Osteocyte (in vitro differentiated cells): Measurements from ENCODE around the gene NOD2. TPM values are rescaled to one million over a fixed set of nuclear protein-coding genes. Genes with fewer than 3 reads are reported as not detected.
A peak's percentile ranks its signal among the peaks of the same experiment; 100 is the strongest.

Experiments
- DNase-seq: peaks from one replicate; pipeline ENCODE4 v3.0.0; 2021; ENCODE audit warnings: mixed read lengths; ENCODE audit not compliant: unreplicated experiment; ENCODE audit errors: extremely low spot score
- H3K27ac Mint-ChIP-seq: one replicate; pipeline ENCODE4 v1.8.0; 2021; ENCODE audit warnings: mild to moderate bottlenecking, mixed read lengths; ENCODE audit not compliant: unreplicated experiment
- H3K27me3 Mint-ChIP-seq: one replicate; pipeline ENCODE4 v1.8.0; 2021; ENCODE audit warnings: mixed read lengths; ENCODE audit not compliant: unreplicated experiment
- H3K36me3 Mint-ChIP-seq: one replicate; pipeline ENCODE4 v1.8.0; 2021; ENCODE audit warnings: mixed read lengths; ENCODE audit not compliant: unreplicated experiment
- H3K4me1 Mint-ChIP-seq: one replicate; pipeline ENCODE4 v1.8.0; 2021; ENCODE audit warnings: mixed read lengths; ENCODE audit not compliant: unreplicated experiment
- H3K4me3 Mint-ChIP-seq: one replicate; pipeline ENCODE4 v1.8.0; 2021; ENCODE audit warnings: mild to moderate bottlenecking, moderate library complexity, mixed read lengths; ENCODE audit not compliant: unreplicated experiment
- H3K9me3 Mint-ChIP-seq: one replicate; pipeline ENCODE4 v1.8.0; 2021; ENCODE audit warnings: mixed read lengths; ENCODE audit not compliant: unreplicated experiment
- CTCF ChIP-seq: fragments of 200-600 bp; sonication (generic); IDR thresholded peaks from 2 replicates; pipeline ENCODE4 v1.5.0; 2021; ENCODE audit warnings: antibody characterized with exemption, mild to moderate bottlenecking, moderate library complexity
- total RNA-seq: library from RNA; stranded (reverse); gene quantifications from 2 replicates; pipeline ENCODE4 v1.2.1, GENCODE V29; 2021

Gene NOD2
- total RNA-seq, 1 donor from 2014 or later: not detected

DNA sequence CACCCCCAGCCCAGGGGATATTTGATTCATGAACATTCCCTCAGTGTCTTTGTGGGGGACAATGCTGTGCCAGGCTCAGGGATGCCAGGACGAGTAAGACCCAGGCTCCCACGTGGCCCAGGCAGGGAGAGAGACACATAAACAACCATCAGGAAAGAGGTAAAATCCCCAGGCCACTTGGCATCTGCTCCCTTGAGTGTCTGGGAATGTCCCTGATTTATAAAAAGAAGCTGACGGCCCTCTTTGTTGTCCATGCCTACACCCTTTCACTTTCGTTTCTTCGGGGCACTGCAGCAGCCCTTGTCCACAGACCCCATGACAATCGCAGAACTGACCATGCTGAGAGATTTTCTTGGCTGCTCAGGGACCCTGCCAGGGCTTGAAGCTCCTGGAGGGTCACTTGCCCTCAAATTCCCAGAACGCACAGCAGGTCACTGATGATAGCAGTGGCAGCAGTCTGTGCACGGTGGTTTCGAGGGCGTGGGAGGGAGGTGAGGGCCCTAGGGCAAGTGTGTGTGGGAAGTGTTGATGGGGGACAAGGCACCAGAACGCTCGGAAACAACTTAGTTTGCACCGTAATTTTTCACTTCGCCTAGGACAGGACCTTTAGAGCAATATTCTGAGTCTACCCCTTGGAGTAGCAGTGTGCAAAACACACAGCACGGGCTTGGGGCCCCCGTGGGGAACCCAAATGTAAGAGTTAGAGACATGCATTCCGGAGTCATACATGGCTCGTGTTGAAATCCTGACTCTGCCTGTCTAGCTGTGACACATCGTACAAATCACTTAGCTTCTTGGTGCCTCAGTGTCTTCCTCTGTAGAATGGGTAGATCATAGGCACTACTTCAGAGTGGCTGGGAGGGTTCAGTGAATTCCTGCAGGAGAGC lies 4.7 kb downstream of the NOD2 start:
- Mint-ChIP-seq H3K27me3 (peaks cover 17% of the 10 kb centered on the region), H3K4me3 (peak overlapping the region; percentile 58), H3K4me1 (peaks cover 15% of the 10 kb centered on the region), H3K36me3 (no peaks in the 10 kb centered on the region), H3K27ac (peak overlapping the region; percentile 74), H3K9me3 (no peaks in the 10 kb centered on the region)
- no peak for TF ChIP-seq CTCF
- DNase-seq: no peak

GRCh38 chr16:50699326-50700159 lies 6.1 kb downstream of the NOD2 start:
- Mint-ChIP-seq H3K36me3 (no peaks in the 10 kb centered on the region), H3K9me3 (peaks cover 8% of the 10 kb centered on the region), H3K27ac (no peak overlapping the region), H3K27me3 (peaks cover 11% of the 10 kb centered on the region), H3K4me3 (no peak overlapping the region), H3K4me1 (peaks cover 11% of the 10 kb centered on the region)
- TF ChIP-seq CTCF: no peak
- no peak for DNase-seq

DNA sequence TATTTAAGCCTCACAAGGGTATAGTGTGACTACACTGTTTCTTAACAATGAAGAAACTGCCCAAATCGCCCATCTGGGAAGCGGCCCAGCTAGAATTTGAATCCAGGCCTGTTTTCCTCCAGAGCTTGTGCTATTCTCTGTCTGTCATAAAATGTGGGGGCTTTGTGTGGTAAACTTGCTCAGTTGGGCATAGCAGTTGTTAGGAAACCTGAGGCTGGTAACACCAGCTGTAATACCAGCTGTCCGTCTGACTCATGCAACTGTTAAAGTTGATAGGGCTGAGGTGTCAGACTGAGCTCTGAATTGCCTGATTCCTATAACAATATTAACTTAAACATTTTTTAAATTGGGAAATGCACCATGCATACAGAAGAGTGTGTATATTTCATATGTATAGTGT lies 9.3 kb downstream of the NOD2 start:
- DNase-seq: no peak
- Mint-ChIP-seq H3K4me1 (peaks cover 6% of the 10 kb centered on the region), H3K27ac (no peak overlapping the region), H3K9me3 (peaks cover 17% of the 10 kb centered on the region), H3K27me3 (peaks cover 8% of the 10 kb centered on the region), H3K36me3 (no peaks in the 10 kb centered on the region), H3K4me3 (no peak overlapping the region)
- no peak for TF ChIP-seq CTCF

DNA sequence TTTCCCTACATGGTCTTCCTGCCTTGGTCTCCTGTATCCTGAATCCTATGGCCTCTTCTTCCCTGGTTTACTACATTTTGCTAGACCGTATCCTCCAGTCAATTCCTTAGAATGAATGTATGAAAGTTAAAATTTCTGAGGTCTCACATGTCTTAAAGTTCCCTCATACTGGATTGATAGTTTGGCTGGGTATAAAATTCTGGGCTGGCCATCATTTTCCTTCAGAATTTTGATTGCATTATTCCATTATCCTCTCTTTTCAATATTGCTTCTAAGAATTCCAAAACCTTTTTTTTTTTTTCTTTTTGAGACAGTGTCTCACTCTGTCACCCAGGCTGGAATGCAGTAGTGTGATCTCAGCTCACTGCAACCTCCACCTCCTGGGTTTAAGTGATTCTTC lies 10.8 kb downstream of the NOD2 start:
- peaks cover 17% of the 10 kb centered on the region for H3K9me3 Mint-ChIP-seq
- no peaks in the 10 kb centered on the region for H3K36me3 Mint-ChIP-seq
- no peak for DNase-seq
- H3K4me1 Mint-ChIP-seq: no peaks in the 10 kb centered on the region
- H3K4me3 Mint-ChIP-seq: no peak overlapping the region
- H3K27ac Mint-ChIP-seq: no peak overlapping the region
- H3K27me3 Mint-ChIP-seq: peaks cover 8% of the 10 kb centered on the region
- TF ChIP-seq CTCF: no peak
